Mesenchymal stem cell (in vitro differentiated cells and primary cell): ENCODE measurements around the gene ASPHD2.

Source experiments
- DNase-seq: peaks from one replicate; pipeline ENCODE4 v3.0.0-alpha.2; 2013
- H2AFZ ChIP-seq: one replicate; pipeline ENCODE4 v1.6.1; 2013; ENCODE audit warnings: low read depth, mild to moderate bottlenecking, control low read depth, inconsistent platforms, low read length, moderate library complexity
- H2AK5ac ChIP-seq: 2 replicates; pipeline ENCODE4 v1.6.1; 2013; ENCODE audit warnings: low read length, moderate library complexity, mild to moderate bottlenecking, inconsistent platforms; ENCODE audit not compliant: severe bottlenecking
- H2BK120ac ChIP-seq: one replicate; pipeline ENCODE4 v1.6.1; 2013; ENCODE audit warnings: low read depth, mild to moderate bottlenecking, inconsistent platforms, low read length, moderate library complexity
- H2BK12ac ChIP-seq, 2 experiments: one replicate each; pipeline ENCODE4 v1.6.1; 2013; ENCODE audit warnings: inconsistent platforms in 2 of 2, low read length in 2 of 2, mild to moderate bottlenecking in 2 of 2, moderate library complexity in 2 of 2, control low read depth in 1 of 2
- H2BK15ac ChIP-seq: one replicate; pipeline ENCODE4 v1.6.1; 2013; ENCODE audit warnings: mild to moderate bottlenecking, low read depth, inconsistent platforms; ENCODE audit not compliant: poor library complexity, severe bottlenecking
- H2BK5ac ChIP-seq: 2 replicates; pipeline ENCODE4 v1.6.1; 2013; ENCODE audit warnings: low read depth, mild to moderate bottlenecking, low read length, control low read depth, inconsistent platforms; ENCODE audit not compliant: poor library complexity, severe bottlenecking
- H3K14ac ChIP-seq, 2 experiments: one replicate each; pipeline ENCODE4 v1.6.1; 2013; ENCODE audit warnings: inconsistent platforms in 2 of 2, low read length in 2 of 2, control low read depth in 1 of 2, mild to moderate bottlenecking in 1 of 2, moderate library complexity in 1 of 2
- H3K18ac ChIP-seq, 2 experiments: one replicate each; pipeline ENCODE4 v1.6.1; 2013; ENCODE audit warnings: inconsistent platforms in 2 of 2, low read length in 2 of 2, control low read depth in 1 of 2, low read depth in 1 of 2, mild to moderate bottlenecking in 1 of 2
- H3K23ac ChIP-seq, 2 experiments: one replicate each; pipeline ENCODE4 v1.6.1; 2013; ENCODE audit warnings: inconsistent platforms in 2 of 2, low read length in 2 of 2, mild to moderate bottlenecking in 2 of 2, moderate library complexity in 2 of 2, control low read depth in 1 of 2
- H3K27ac ChIP-seq: 2 replicates; pipeline ENCODE4 v1.5.1; 2013; ENCODE audit warnings: mild to moderate bottlenecking, moderate library complexity, low read length, control low read depth, inconsistent platforms; ENCODE audit not compliant: poor library complexity, severe bottlenecking
- H3K27me3 ChIP-seq, 2 experiments: 2 replicates each; pipeline versions ENCODE4 v1.6.1 to v1.7.0; 2013; ENCODE audit warnings: low read length in 2 of 2, mild to moderate bottlenecking in 2 of 2, moderate library complexity in 2 of 2, control low read depth in 1 of 2, inconsistent platforms in 1 of 2; ENCODE audit not compliant: control insufficient read depth in 1 of 2, insufficient read depth in 1 of 2
- H3K36me3 ChIP-seq, 2 experiments: 2 replicates each; pipeline versions ENCODE4 v1.6.1 to v1.7.0; 2013; ENCODE audit warnings: low read length in 2 of 2, control low read depth in 1 of 2, inconsistent platforms in 1 of 2, low read depth in 1 of 2, mild to moderate bottlenecking in 1 of 2; ENCODE audit not compliant: insufficient read depth in 2 of 2, control insufficient read depth in 1 of 2
- H3K4ac ChIP-seq, 2 experiments: one replicate each; pipeline ENCODE4 v1.6.1; 2013; ENCODE audit warnings: inconsistent platforms in 2 of 2, low read length in 2 of 2, mild to moderate bottlenecking in 2 of 2, moderate library complexity in 2 of 2, control low read depth in 1 of 2, low read depth in 1 of 2
- H3K4me1 ChIP-seq: 2 replicates; pipeline ENCODE4 v1.6.1; 2013; ENCODE audit warnings: low read depth, low read length, control low read depth; ENCODE audit not compliant: control insufficient read depth, insufficient read depth
- H3K4me2 ChIP-seq: 2 replicates; pipeline ENCODE4 v1.6.1; 2013; ENCODE audit warnings: low read length, mild to moderate bottlenecking, inconsistent platforms; ENCODE audit not compliant: poor library complexity, severe bottlenecking
- H3K4me3 ChIP-seq, 2 experiments: 2 replicates each; pipeline versions ENCODE4 v1.5.1 to v1.7.0; 2013; ENCODE audit warnings: low read length in 2 of 2, mild to moderate bottlenecking in 2 of 2, control low read depth in 1 of 2, low read depth in 1 of 2; ENCODE audit not compliant: insufficient read depth in 1 of 2
- H3K79me1 ChIP-seq: replicated peaks from 2 replicates; pipeline ENCODE4 v1.6.1; 2013; ENCODE audit warnings: mild to moderate bottlenecking, control low read depth, low read length, inconsistent platforms; ENCODE audit not compliant: poor library complexity, severe bottlenecking
- H3K9ac ChIP-seq: 2 replicates; pipeline ENCODE4 v1.7.0; 2013; ENCODE audit warnings: mild to moderate bottlenecking, low read length, moderate library complexity
- H3K9me3 ChIP-seq: 2 replicates; pipeline ENCODE4 v1.7.0; 2013; ENCODE audit warnings: mild to moderate bottlenecking, low read length; ENCODE audit not compliant: control insufficient read depth
- H4K8ac ChIP-seq: one replicate; pipeline ENCODE4 v1.6.1; 2013; ENCODE audit warnings: inconsistent platforms, mild to moderate bottlenecking, low read length, moderate library complexity
- H4K91ac ChIP-seq: one replicate; pipeline ENCODE4 v1.6.1; 2013; ENCODE audit warnings: mild to moderate bottlenecking, low read length, inconsistent platforms
- WGBS: methylation state at CpG from one replicate; pipeline ENCODE4 v1.1.7; 2013; ENCODE audit warnings: mixed read lengths; 5-methylcytosine and 5-hydroxymethylcytosine counted together

ASPHD2 gene

DNA sequence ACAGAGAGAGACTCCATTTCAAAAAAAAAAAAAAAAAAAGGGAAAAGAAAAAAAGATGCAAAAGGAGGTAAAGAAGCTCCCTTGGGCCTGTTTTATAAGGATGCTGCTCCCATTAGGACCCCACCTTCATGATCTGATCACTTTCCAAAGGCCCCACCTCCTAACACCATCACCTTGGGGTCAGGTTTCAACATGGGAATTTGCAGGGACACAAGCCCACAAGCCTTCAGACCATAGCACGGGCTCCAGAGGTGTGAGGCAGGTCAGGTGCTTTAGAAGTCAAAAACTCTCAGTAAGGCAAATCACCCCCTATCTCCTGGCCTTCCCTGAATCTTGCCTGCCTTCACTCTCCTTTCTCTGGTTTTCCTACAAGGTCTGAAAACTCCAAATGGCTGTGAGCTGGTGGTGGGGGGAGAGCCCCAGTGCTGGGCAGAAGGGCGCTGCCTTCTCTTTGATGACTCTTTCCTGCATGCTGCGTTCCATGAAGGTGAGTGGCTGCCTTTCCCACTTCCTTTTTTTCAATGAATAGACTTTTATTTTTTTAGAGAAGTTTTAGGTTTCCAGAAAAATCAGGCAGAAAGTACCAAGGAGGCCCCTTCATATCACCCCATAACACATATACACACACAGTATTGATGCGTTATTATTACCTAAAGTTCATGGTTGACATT is 13.2 kb downstream of the ASPHD2 start:
- no peak overlapping the region for H2BK5ac ChIP-seq
- peaks cover 0 to 3% of the 10 kb centered on the region in 2 experiments for H3K27me3 ChIP-seq
- H3K4me1 ChIP-seq, result no peaks in the 10 kb centered on the region
- no peak overlapping the region for H4K91ac ChIP-seq
- no peak overlapping the region for H2AFZ ChIP-seq
- no peak for DNase-seq
- no peak overlapping the region for H3K27ac ChIP-seq
- 86% methylated on average over 2 of the region's 4 CpGs for WGBS
- no peak overlapping the region for H2AK5ac ChIP-seq
- H3K9me3 ChIP-seq, result no peaks in the 10 kb centered on the region
- H3K4me3 ChIP-seq, result no peak overlapping the region
- peaks cover 0 to 16% of the 10 kb centered on the region in 2 experiments for H3K36me3 ChIP-seq
- no peak overlapping the region for H3K9ac ChIP-seq
- peaks cover 16% of the 10 kb centered on the region for H3K79me1 ChIP-seq
- H4K8ac ChIP-seq, result no peak overlapping the region
- no peak overlapping the region for H3K18ac ChIP-seq
- H3K14ac ChIP-seq, result no peak overlapping the region
- H3K4ac ChIP-seq, result no peak overlapping the region
- H3K4me2 ChIP-seq, result no peak overlapping the region
- peak overlapping the region in 1 of 2 experiments; percentile 73 for H3K23ac ChIP-seq
- H2BK12ac ChIP-seq, result no peak overlapping the region
- no peak overlapping the region for H2BK120ac ChIP-seq
- no peak overlapping the region for H2BK15ac ChIP-seq

DNA sequence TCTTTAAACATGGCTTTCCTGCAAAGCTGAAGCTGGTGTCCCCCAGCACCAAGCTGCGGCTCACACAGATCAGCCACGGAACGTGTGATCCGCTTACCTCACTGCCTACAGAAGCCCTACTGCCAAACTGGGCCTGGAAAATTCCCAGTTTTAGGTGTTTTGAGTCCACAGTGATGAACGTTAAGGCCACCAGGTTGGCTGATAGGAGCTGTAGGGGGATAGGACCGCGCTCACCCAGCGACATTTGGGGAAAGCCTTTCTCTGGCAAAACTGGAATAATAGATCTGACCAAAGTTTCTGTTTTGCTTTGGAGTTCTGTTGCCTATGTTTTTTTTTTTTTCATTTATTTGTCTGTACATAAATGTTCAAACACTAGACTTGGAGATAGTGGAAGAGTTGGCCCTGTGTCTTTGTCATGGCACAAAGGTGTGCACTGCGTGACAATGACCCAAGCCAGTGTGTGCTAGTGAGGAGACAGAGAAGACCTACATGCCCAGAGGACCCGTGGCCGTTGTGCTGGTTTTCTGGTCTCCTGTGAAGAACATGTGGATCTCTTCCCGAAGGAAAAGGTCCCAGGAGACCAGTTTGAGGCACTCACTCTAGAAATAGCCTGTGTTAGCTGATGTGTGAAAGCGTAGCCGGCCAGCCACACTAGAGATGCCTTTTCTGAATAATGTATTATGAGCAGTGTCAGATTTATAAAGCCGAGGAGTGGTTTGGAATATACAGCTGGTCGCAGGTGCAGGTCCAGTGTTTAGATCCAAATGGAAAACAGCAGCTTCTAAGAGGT is 15.0 kb downstream of the ASPHD2 start:
- Histone ChIP-seq H4K8ac (no peak overlapping the region), H3K4me1 (no peaks in the 10 kb centered on the region), H2AFZ (no peak overlapping the region), H4K91ac (no peak overlapping the region), H2BK5ac (no peak overlapping the region), H3K27ac (no peak overlapping the region), H3K23ac (no peak overlapping the region), H3K4me2 (no peak overlapping the region), H3K9ac (no peak overlapping the region), H3K14ac (no peak overlapping the region), H3K4ac (no peak overlapping the region), H3K18ac (no peak overlapping the region), H3K27me3 (peaks cover 0 to 3% of the 10 kb centered on the region in 2 experiments), H3K9me3 (no peaks in the 10 kb centered on the region), H3K79me1 (peaks cover 11% of the 10 kb centered on the region), H2AK5ac (no peak overlapping the region), H3K4me3 (no peak overlapping the region), H2BK12ac (no peak overlapping the region), H2BK120ac (no peak overlapping the region), H3K36me3 (peaks cover 0 to 10% of the 10 kb centered on the region in 2 experiments), H2BK15ac (no peak overlapping the region)
- DNase-seq, result no peak
- 89% methylated on average over 16 of the region's 16 CpGs for WGBS

DNA sequence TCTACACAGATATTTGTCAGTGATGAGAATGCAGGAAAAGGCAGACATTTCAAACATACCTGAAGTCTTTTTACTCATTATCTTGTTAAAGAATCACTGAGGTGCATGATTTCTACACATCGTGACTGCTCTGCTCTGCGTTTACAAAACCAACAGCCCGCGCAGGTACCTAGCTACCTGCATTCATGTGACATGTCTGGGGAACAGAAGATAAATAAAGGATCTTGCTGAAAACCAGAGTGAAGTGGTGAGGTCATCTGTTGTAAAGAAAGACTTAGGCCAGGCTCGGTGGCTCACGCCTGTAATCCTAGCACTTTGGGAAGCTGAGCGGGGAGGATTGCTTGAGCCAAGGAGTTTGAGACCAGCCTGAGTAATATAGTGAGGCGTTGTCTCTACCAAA is 15.7 kb downstream of the ASPHD2 start:
- Histone ChIP-seq H2BK15ac (no peak overlapping the region), H3K4me1 (no peaks in the 10 kb centered on the region), H3K4ac (no peak overlapping the region), H3K14ac (no peak overlapping the region), H3K9me3 (no peaks in the 10 kb centered on the region), H2AK5ac (no peak overlapping the region), H3K4me3 (no peak overlapping the region), H2BK12ac (no peak overlapping the region), H4K8ac (no peak overlapping the region), H3K36me3 (peaks cover 2 to 14% of the 10 kb centered on the region in 2 experiments), H3K27me3 (peaks cover 0 to 3% of the 10 kb centered on the region in 2 experiments), H3K9ac (no peak overlapping the region), H3K79me1 (peaks cover 9% of the 10 kb centered on the region), H2AFZ (no peak overlapping the region), H3K18ac (no peak overlapping the region), H2BK120ac (no peak overlapping the region), H3K23ac (no peak overlapping the region), H4K91ac (no peak overlapping the region), H3K27ac (no peak overlapping the region), H2BK5ac (no peak overlapping the region), H3K4me2 (no peak overlapping the region)
- DNase-seq, result no peak
- 94% methylated on average over 8 of the region's 8 CpGs for WGBS

DNA sequence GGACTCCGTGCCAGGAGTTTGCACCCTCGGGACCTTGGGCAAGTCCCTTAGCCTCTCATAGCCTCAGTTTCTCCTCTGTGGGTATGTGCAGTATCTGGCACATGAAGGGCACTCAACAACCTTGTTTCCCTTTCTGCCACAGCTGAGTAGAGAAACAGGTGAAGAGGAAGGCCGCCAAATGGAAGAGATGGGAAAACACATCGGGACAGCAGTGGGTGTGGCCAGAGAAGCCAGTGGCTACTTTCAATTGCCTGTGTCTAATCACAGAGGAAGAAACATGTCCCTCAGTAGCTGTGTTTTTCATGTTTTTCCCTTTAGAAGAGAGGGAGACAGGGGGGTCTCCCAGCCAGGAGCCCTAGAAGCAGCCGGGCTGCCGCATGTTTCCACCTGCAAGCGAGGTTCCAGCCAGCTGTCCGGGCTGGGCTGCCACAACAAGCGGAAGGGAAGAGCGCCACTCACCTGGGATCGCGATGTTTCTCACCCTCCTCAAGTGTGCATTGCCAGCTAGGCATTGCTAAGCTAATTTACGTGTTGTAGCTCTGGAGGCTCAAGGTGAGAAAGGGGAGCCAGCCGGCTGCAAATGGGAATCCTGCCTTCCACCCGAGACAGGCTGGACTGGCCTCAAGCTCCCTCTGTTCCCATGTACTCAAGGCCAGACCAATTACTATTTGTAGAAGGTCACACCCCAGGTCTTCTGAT is 16.7 kb downstream of the ASPHD2 start:
- H2BK5ac ChIP-seq, result no peak overlapping the region
- H3K27ac ChIP-seq, result no peak overlapping the region
- H3K36me3 ChIP-seq, result peaks cover 11 to 21% of the 10 kb centered on the region in 2 experiments
- H3K27me3 ChIP-seq, result peaks cover 0 to 3% of the 10 kb centered on the region in 2 experiments
- no peak overlapping the region for H4K8ac ChIP-seq
- H2AFZ ChIP-seq, result no peak overlapping the region
- H3K14ac ChIP-seq, result no peak overlapping the region
- H3K4ac ChIP-seq, result no peak overlapping the region
- H2BK15ac ChIP-seq, result no peak overlapping the region
- H3K79me1 ChIP-seq, result peaks cover 13% of the 10 kb centered on the region
- H3K4me1 ChIP-seq, result no peaks in the 10 kb centered on the region
- no peak overlapping the region for H3K9ac ChIP-seq
- H2BK12ac ChIP-seq, result no peak overlapping the region
- H2BK120ac ChIP-seq, result no peak overlapping the region
- H3K9me3 ChIP-seq, result no peaks in the 10 kb centered on the region
- no peak overlapping the region for H3K4me2 ChIP-seq
- H4K91ac ChIP-seq, result no peak overlapping the region
- H2AK5ac ChIP-seq, result no peak overlapping the region
- no peak overlapping the region for H3K4me3 ChIP-seq
- no peak overlapping the region for H3K18ac ChIP-seq
- H3K23ac ChIP-seq, result no peak overlapping the region
- 71% methylated on average over 15 of the region's 15 CpGs for WGBS
- DNase-seq, result no peak
